Stomach (tissue), 9 donors: ENCODE measurements around the gene NLN. TPM values are rescaled to one million over a fixed set of nuclear protein-coding genes. Genes with fewer than 3 reads are reported as not detected.
"Not testable (repeated sequence)": the region's sequence is repeated elsewhere in the genome, so short reads cannot be mapped to it uniquely, and the experiment has no call there.

Experiments used
- DNase-seq, 2 donors: peaks; one replicate each; pipeline versions ENCODE4 v3.0.0 to v3.0.0-alpha.2; 2013 to 2019
- H3K27ac ChIP-seq, 5 donors: fragments of 200-600 bp in 4 of 5; sonication (generic) in 4 of 5; one replicate each; pipeline ENCODE4 v1.5.1; 2013 to 2019; ENCODE audit warnings: mild to moderate bottlenecking in 1 of 5, moderate library complexity in 1 of 5
- H3K27me3 ChIP-seq, 3 donors: fragments of 200-600 bp; sonication (generic); one replicate each; pipeline ENCODE4 v1.5.1; 2017 to 2019; ENCODE audit warnings: mixed run types in 1 of 3
- H3K36me3 ChIP-seq, 4 donors: fragments of 200-600 bp; sonication (generic); 1 replicate in 3 of 4; 2 replicates in 1 of 4; pipeline ENCODE4 v1.5.1; 2016 to 2019
- H3K4me1 ChIP-seq, 4 donors: fragments of 200-600 bp; sonication (generic); one replicate each; pipeline ENCODE4 v1.5.1; 2016 to 2019
- H3K4me3 ChIP-seq, 4 donors: fragments of 200-600 bp; sonication (generic) in 3 of 4; one replicate each; pipeline ENCODE4 v1.5.1; 2016 to 2019; ENCODE audit warnings: mild to moderate bottlenecking in 1 of 4
- H3K9me3 ChIP-seq, 4 donors: fragments of 200-600 bp; sonication (generic); one replicate each; pipeline ENCODE4 v1.5.1; 2016 to 2019
- CTCF ChIP-seq, 7 experiments: fragments of 450-650 bp in 4 of 7; fragments of 200-600 bp in 3 of 7; sonication (generic) in 3 of 7; IDR thresholded peaks; one replicate each; pipeline ENCODE4 v1.5.1; 2016 to 2019; ENCODE audit warnings: antibody characterized with exemption in 7 of 7, control low read depth in 2 of 7, mild to moderate bottlenecking in 1 of 7
- EP300 ChIP-seq: sonication (generic); formaldehyde crosslinking; IDR thresholded peaks from one replicate; pipeline ENCODE4 v1.6.1; 2017; ENCODE audit warnings: antibody characterized with exemption
- POLR2A ChIP-seq, 4 donors: fragments of 450-650 bp; IDR thresholded peaks; one replicate each; pipeline ENCODE4 v1.6.1; 2016; ENCODE audit warnings: antibody characterized with exemption in 4 of 4, control low read depth in 2 of 4, mild to moderate bottlenecking in 1 of 4, moderate library complexity in 1 of 4
- POLR2AphosphoS5 ChIP-seq, 3 donors: sonication (generic); formaldehyde crosslinking; IDR thresholded peaks; one replicate each; pipeline ENCODE4 v1.6.1; 2016; ENCODE audit warnings: antibody characterized with exemption in 3 of 3
- WGBS, 5 donors: extraction: QIAGEN DNeasy Blood & Tissue Kit in 3 of 5; methylation state at CpG; one replicate each; pipeline versions ENCODE4 v1.1.5 to v1.1.7; 2013 to 2018; 5-methylcytosine and 5-hydroxymethylcytosine counted together
- intact Hi-C: fragments of 100-400 bp; cut with DNase I; formaldehyde crosslinking; loops from one replicate; pipeline ENCODE4 v1.15.1; 2023; ENCODE audit warnings: low total_unique reads
- polyA plus RNA-seq, 3 donors: library from polyadenylated mRNA; stranded (reverse); fragments of 200-250 nt; gene quantifications; one replicate each; pipeline ENCODE4 v1.2.3, GENCODE V29; 2013
- total RNA-seq, 5 donors: library from RNA; depleted of rRNA; stranded (reverse); fragments of >200 nt; gene quantifications; one replicate each; pipeline versions ENCODE4 v1.1.0 to v1.2.3, GENCODE V29; 2014 to 2016
- donor health status: healthy with polysubstance abuse.
- donor health status: Bipolar disorder and iron deficiency.
- donor health status: healthy.

The NLN gene
- total and polyA plus RNA-seq, 8 donors = 0.58 to 27.5 (median 9.3) TPM

- Histone ChIP-seq H3K4me3 (peak overlapping the region; percentile 64 to 99 (median 83)), H3K36me3 (no peaks in the 10 kb centered on the region), H3K4me1 (peaks cover 3 to 31% (median 25%) of the 10 kb centered on the region in 4 donors), H3K27me3 (no peaks in the 10 kb centered on the region), H3K27ac (peak overlapping the region; percentile 72 to 85 (median 81)), H3K9me3 (no peaks in the 10 kb centered on the region)
- TF ChIP-seq EP300 = no peak
- TF ChIP-seq POLR2AphosphoS5 (IDR thresholded peaks at IDR 0.05) = no peak
- no peak for TF ChIP-seq CTCF (IDR thresholded peaks at IDR 0.05)
- no peak for TF ChIP-seq POLR2A (IDR thresholded peaks at IDR 0.05)
- WGBS, 5 donors = 3 to 5% (median 3%) methylated on average over 21 to 28 of the region's 28 CpGs
- intact Hi-C loops = no loop called here
- DNase-seq = peak in 1 of 2 donors; percentile 71
These were observed 784 bp downstream of the NLN start for GRCh38 chr5:65722575-65723403.

- Histone ChIP-seq H3K9me3 (no peaks in the 10 kb centered on the region), H3K36me3 (no peaks in the 10 kb centered on the region), H3K4me3 (no peak overlapping the region), H3K27me3 (no peaks in the 10 kb centered on the region), H3K4me1 (peaks cover 3 to 27% (median 11%) of the 10 kb centered on the region in 4 donors), H3K27ac (no peak overlapping the region)
- intact Hi-C loops = no loop called here
- TF ChIP-seq EP300 (no peak), POLR2AphosphoS5 (IDR thresholded peaks at IDR 0.05) (no peak), POLR2A (IDR thresholded peaks at IDR 0.05) (no peak), CTCF (IDR thresholded peaks at IDR 0.05) (no peak)
- 83 to 91% (median 86%) methylated on average over 7 of the region's 7 CpGs for WGBS, 5 donors
- no peak for DNase-seq
These were observed 5.6 kb downstream of the NLN start for GRCh38 chr5:65727491-65728156.

- H3K36me3 ChIP-seq = no peaks in the 10 kb centered on the region
- H3K4me3 ChIP-seq = no peak overlapping the region
- 76 to 87% (median 79%) methylated on average over 1 of the region's 1 CpG for whole genome bisulfite sequencing, 5 donors
- H3K9me3 ChIP-seq = no peaks in the 10 kb centered on the region
- intact Hi-C loops = no loop called here
- no peaks in the 10 kb centered on the region for H3K27me3 ChIP-seq
- no peak for DNase-seq
- no peak for TF ChIP-seq CTCF (IDR thresholded peaks at IDR 0.05)
- no peak for TF ChIP-seq EP300
- TF ChIP-seq POLR2A (IDR thresholded peaks at IDR 0.05) = no peak
- TF ChIP-seq POLR2AphosphoS5 (IDR thresholded peaks at IDR 0.05) = no peak
- H3K4me1 ChIP-seq = peaks cover 1 to 21% (median 6%) of the 10 kb centered on the region in 4 donors
- no peak overlapping the region for H3K27ac ChIP-seq
These were observed 6.2 kb downstream of the NLN start for GRCh38 chr5:65728218-65728617.

GRCh38 chr5:65730910-65731309 is 8.9 kb downstream of the NLN start:
- TF ChIP-seq EP300 (no peak), CTCF (IDR thresholded peaks at IDR 0.05) (no peak), POLR2AphosphoS5 (IDR thresholded peaks at IDR 0.05) (no peak), POLR2A (IDR thresholded peaks at IDR 0.05) (no peak)
- Histone ChIP-seq H3K27ac (no peak overlapping the region), H3K9me3 (no peaks in the 10 kb centered on the region), H3K4me3 (no peak overlapping the region), H3K4me1 (peaks cover 0 to 9% (median 0%) of the 10 kb centered on the region in 4 donors), H3K36me3 (no peaks in the 10 kb centered on the region), H3K27me3 (no peaks in the 10 kb centered on the region)
- intact Hi-C loops = no loop called here
- WGBS, 5 donors = 74 to 86% (median 78%) methylated on average over 2 of the region's 2 CpGs
- no peak for DNase-seq

- WGBS, 5 donors = 85 to 90% (median 89%) methylated on average over 3 of the region's 3 CpGs
- not testable (repeated sequence) for H3K27ac ChIP-seq
These were observed 10.0 kb downstream of the NLN start for GRCh38 chr5:65732046-65732445.

GRCh38 chr5:65734196-65734775 is 12.3 kb downstream of the NLN start:
- H3K36me3 ChIP-seq, intact Hi-C loops, H3K9me3 ChIP-seq, H3K27ac ChIP-seq, DNase-seq, H3K4me1 ChIP-seq, H3K4me3 ChIP-seq, H3K27me3 ChIP-seq: not testable (repeated sequence)
- WGBS, 5 donors = 60 to 80% (median 69%) methylated on average over 6 to 7 of the region's 7 CpGs

More at GRCh38 chr5:65732046-65732445, 10.0 kb downstream of the NLN start:
- intact Hi-C loops, H3K27me3 ChIP-seq, DNase-seq, H3K4me3 ChIP-seq, H3K4me1 ChIP-seq, H3K9me3 ChIP-seq, H3K36me3 ChIP-seq: not testable (repeated sequence)
